Muscle layer of colon (tissue), 2 donors: ENCODE results near the gene SEC14L5.
"Not testable (repeated sequence)": the region's sequence is repeated elsewhere in the genome, so short reads cannot be mapped to it uniquely, and the experiment has no call there.

ENCODE experiments used
- H3K27ac ChIP-seq: one replicate; pipeline ENCODE4 v1.7.0; 2013; ENCODE audit warnings: low read depth, mild to moderate bottlenecking, low read length, moderate library complexity
- H3K27me3 ChIP-seq, 2 donors: one replicate each; pipeline ENCODE4 v1.7.0; 2013; ENCODE audit warnings: low read length in 2 of 2, mild to moderate bottlenecking in 2 of 2; ENCODE audit not compliant: insufficient read depth in 2 of 2, control insufficient read depth in 1 of 2
- H3K36me3 ChIP-seq: one replicate; pipeline ENCODE4 v1.7.0; 2013; ENCODE audit warnings: mild to moderate bottlenecking, low read length; ENCODE audit not compliant: insufficient read depth
- H3K4me1 ChIP-seq: one replicate; pipeline ENCODE4 v1.7.0; 2013; ENCODE audit warnings: mild to moderate bottlenecking, low read length; ENCODE audit not compliant: insufficient read depth
- H3K4me3 ChIP-seq, 2 donors: one replicate each; pipeline ENCODE4 v1.7.0; 2013; ENCODE audit warnings: low read length in 2 of 2, low read depth in 1 of 2, mild to moderate bottlenecking in 1 of 2, moderate library complexity in 1 of 2
- H3K9ac ChIP-seq: one replicate; pipeline ENCODE4 v1.7.0; 2013; ENCODE audit warnings: low read length
- H3K9me3 ChIP-seq: one replicate; pipeline ENCODE4 v1.7.0; 2013; ENCODE audit warnings: mild to moderate bottlenecking, low read length
- donor health status: abdominal sarcoma.
- donor health status: Adenocarcinoma of cecum.

The SEC14L5 gene

GRCh38 chr16:5034167-5034523 lies 76.0 kb downstream of the SEC14L5 start:
- H3K27me3 ChIP-seq, result no peaks in the 10 kb centered on the region
- peak overlapping the region; percentile 95 to 99 for H3K4me3 ChIP-seq
- peak overlapping the region; percentile 73 for H3K27ac ChIP-seq
- no peaks in the 10 kb centered on the region for H3K9me3 ChIP-seq
- H3K36me3 ChIP-seq, result peaks cover 4% of the 10 kb centered on the region
- peaks cover 19% of the 10 kb centered on the region for H3K4me1 ChIP-seq
- peak overlapping the region; percentile 41 for H3K9ac ChIP-seq

DNA sequence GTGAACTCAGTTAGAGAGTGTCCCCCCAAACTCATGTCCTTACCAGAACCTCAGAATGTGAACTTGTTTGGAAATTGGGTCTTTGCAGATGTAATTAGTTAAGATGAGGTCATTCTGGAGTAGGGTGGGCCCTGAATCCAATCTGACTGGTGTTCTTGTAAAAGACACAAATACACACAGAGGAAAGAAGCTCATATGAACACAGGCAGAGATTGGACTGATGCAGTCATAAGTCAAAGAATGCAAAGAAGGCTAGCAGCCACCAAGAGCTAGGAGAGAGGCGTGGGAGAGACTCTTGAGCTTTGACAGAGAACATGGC lies 77.7 kb downstream of the SEC14L5 start:
- Histone ChIP-seq H3K27ac (no peak overlapping the region), H3K4me1 (peaks cover 19% of the 10 kb centered on the region), H3K9me3 (no peaks in the 10 kb centered on the region), H3K4me3 (no peak overlapping the region), H3K36me3 (no peaks in the 10 kb centered on the region), H3K9ac (no peak overlapping the region), H3K27me3 (no peaks in the 10 kb centered on the region)

DNA sequence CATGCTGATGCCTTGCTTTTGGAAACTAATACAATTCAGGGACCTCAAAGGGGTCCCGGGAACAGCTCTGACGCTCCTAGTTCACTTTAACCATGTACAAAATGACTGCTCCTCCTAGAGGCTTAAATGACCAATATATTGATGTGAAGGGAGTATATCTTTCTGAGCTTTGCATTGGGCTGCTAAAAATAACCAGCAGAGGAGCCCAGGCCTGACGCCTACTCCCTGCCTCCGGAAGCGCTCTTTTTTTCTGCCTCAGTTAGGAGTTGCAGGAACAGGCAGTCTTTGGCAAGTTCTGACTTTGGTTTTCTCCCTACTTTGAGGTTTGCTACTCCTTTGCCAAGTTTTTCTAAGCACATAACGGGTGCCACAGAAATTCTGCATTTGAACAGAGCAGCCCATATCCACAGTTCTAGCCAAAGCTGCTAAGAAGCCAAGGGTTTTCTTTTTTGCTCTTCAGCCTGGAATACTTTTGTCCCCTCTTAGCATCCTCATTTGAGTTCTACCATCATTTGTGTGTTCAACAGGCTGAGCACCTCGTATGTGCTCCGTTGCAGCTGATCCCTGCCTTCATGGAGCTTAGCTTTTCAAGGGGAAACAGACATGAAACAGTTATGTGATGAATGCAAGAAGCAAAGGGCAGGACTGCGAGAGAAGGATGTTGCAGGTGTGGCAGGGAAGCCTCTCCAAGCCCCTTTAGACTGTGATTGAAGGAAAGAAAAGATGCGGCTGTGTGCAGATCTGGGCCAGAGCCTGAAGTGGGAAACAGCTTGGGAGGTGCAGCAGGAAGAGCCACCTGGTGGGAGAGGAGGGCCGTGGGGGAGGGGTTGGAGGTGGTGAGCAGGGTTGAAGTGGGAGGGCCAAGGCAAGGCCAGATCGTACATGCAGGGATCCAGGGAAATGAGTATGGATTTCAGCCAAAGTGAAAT lies 78.4 kb downstream of the SEC14L5 start:
- Histone ChIP-seq H3K36me3 (no peaks in the 10 kb centered on the region), H3K9me3 (no peaks in the 10 kb centered on the region), H3K27ac (no peak overlapping the region), H3K9ac (no peak overlapping the region), H3K4me3 (no peak overlapping the region), H3K27me3 (no peaks in the 10 kb centered on the region), H3K4me1 (peaks cover 19% of the 10 kb centered on the region)

GRCh38 chr16:5040451-5040850 lies 82.3 kb downstream of the SEC14L5 start:
- Histone ChIP-seq H3K27ac (no peak overlapping the region), H3K9ac (no peak overlapping the region), H3K4me1 (no peaks in the 10 kb centered on the region), H3K4me3 (no peak overlapping the region), H3K9me3 (no peaks in the 10 kb centered on the region), H3K36me3 (no peaks in the 10 kb centered on the region), H3K27me3 (no peaks in the 10 kb centered on the region)

GRCh38 chr16:5041600-5042133 lies 83.5 kb downstream of the SEC14L5 start:
- no peak overlapping the region for H3K9ac ChIP-seq
- no peaks in the 10 kb centered on the region for H3K9me3 ChIP-seq
- no peaks in the 10 kb centered on the region for H3K36me3 ChIP-seq
- H3K4me3 ChIP-seq, result no peak overlapping the region
- no peak overlapping the region for H3K27ac ChIP-seq
- H3K4me1 ChIP-seq, result no peaks in the 10 kb centered on the region
- H3K27me3 ChIP-seq, result no peaks in the 10 kb centered on the region

- Histone ChIP-seq H3K9me3 (no peaks in the 10 kb centered on the region), H3K36me3 (no peaks in the 10 kb centered on the region), H3K27ac (no peak overlapping the region), H3K9ac (no peak overlapping the region), H3K4me3 (no peak overlapping the region), H3K4me1 (no peaks in the 10 kb centered on the region), H3K27me3 (no peaks in the 10 kb centered on the region)
These were observed 84.5 kb downstream of the SEC14L5 start for GRCh38 chr16:5042574-5043171.

DNA sequence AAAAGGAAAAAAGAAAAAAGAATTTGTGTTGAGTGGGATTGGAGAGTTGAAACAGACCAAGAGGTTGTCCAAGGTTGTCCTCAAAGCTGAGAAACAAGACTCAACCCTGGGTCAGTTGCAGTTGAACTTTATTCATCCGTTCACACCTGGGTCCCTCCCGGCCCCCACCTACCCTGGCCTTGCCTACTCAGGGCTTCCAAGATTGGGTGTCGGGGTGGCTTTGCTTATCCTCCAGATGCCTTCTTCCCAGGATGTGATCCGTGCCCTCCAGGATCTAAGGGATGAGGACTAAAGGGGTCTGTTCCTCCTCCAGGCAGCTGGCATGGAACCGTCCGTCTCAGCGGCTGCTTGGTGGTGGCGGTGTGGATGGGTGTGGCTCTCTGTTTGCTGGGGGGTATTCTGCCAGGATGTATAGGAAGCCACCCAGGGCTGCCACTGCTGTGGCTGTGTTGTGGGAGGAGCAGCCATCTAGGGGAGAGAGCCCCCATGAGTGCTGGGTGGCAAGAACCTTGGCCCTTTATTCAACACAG lies 85.9 kb downstream of the SEC14L5 start:
- Histone ChIP-seq H3K9ac (no peak overlapping the region), H3K4me1 (no peaks in the 10 kb centered on the region), H3K27ac (no peak overlapping the region), H3K36me3 (no peaks in the 10 kb centered on the region), H3K27me3 (no peaks in the 10 kb centered on the region), H3K4me3 (no peak overlapping the region), H3K9me3 (no peaks in the 10 kb centered on the region)

- H3K27ac ChIP-seq, H3K27me3 ChIP-seq, H3K9me3 ChIP-seq, H3K4me1 ChIP-seq, H3K4me3 ChIP-seq, H3K36me3 ChIP-seq, H3K9ac ChIP-seq: not testable (repeated sequence)
These were observed 86.5 kb downstream of the SEC14L5 start for GRCh38 chr16:5044581-5044980.

DNA sequence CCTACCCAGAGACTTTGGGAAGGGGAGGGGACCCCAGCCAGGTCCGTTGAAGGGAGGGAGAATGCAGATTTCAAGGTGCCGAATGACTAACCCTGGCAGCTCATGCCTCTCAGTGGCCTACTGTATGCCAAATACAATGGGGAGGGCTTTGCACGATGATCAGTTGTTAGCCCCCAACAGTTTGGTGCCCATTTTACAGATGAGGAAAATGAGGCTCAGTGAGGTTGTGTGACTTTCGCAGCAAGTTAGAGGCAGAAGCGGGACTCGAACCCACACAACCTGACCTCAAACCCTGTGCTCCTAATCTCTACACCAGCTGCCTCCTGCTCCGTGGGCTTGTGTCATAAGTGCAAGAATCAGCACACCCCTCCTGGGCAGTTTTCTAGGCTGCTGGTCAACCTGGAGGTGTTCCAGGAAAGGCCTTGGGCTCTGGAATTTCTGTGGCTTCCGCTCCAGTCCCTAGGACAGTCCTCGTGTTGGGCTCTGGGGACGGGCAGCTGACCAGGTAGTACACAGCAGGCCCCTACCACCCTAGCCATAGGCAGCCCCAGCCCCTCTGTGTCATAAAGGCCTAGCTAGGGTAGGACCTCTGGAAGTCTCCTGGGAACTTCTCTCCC lies 87.5 kb downstream of the SEC14L5 start:
- H3K4me3 ChIP-seq, result no peak overlapping the region
- H3K36me3 ChIP-seq, result no peaks in the 10 kb centered on the region
- H3K4me1 ChIP-seq, result no peaks in the 10 kb centered on the region
- H3K9ac ChIP-seq, result no peak overlapping the region
- no peaks in the 10 kb centered on the region for H3K9me3 ChIP-seq
- H3K27me3 ChIP-seq, result no peaks in the 10 kb centered on the region
- H3K27ac ChIP-seq, result no peak overlapping the region

GRCh38 chr16:5046914-5047313 lies 88.8 kb downstream of the SEC14L5 start:
- no peaks in the 10 kb centered on the region for H3K4me1 ChIP-seq

More at GRCh38 chr16:5046914-5047313, 88.8 kb downstream of the SEC14L5 start:
- Histone ChIP-seq H3K9ac (no peak overlapping the region), H3K27ac (no peak overlapping the region), H3K27me3 (no peaks in the 10 kb centered on the region), H3K4me3 (no peak overlapping the region), H3K36me3 (no peaks in the 10 kb centered on the region), H3K9me3 (no peaks in the 10 kb centered on the region)
